Natural killer cell (primary cell): ENCODE data around the gene GPHN. TPM values are rescaled to one million over a fixed set of nuclear protein-coding genes. Genes with fewer than 3 reads are reported as not detected.

Experiments
- ATAC-seq, 3 donors: fragments of 150-1000 bp in 2 of 3; fragments of 200-7000 bp in 1 of 3; cut with Tn5 transposase; 1 replicate in 1 of 3; 2 replicates in 2 of 3; pipeline ENCODE4 v1.10.0; 2021; ENCODE audit warnings: mild to moderate bottlenecking in 2 of 3, moderate library complexity in 2 of 3
- DNase-seq, 2 donors: peaks; one replicate each; pipeline versions ENCODE4 v3.0.0 to v3.0.0-alpha.2; 2013 to 2021; ENCODE audit warnings: mixed read lengths in 1 of 2
- H3K27ac ChIP-seq: one replicate; pipeline ENCODE4 v1.5.1; 2013; ENCODE audit warnings: mild to moderate bottlenecking, low read length
- H3K27me3 ChIP-seq: one replicate; pipeline ENCODE4 v1.6.1; 2013; ENCODE audit warnings: low read length; ENCODE audit not compliant: control insufficient read depth, insufficient read depth
- H3K36me3 ChIP-seq: one replicate; pipeline ENCODE4 v1.6.1; 2013; ENCODE audit warnings: low read length; ENCODE audit not compliant: control insufficient read depth, insufficient read depth
- H3K4me1 ChIP-seq: one replicate; pipeline ENCODE4 v1.6.1; 2013; ENCODE audit warnings: low read length; ENCODE audit not compliant: control insufficient read depth, insufficient read depth
- H3K4me3 ChIP-seq: one replicate; pipeline ENCODE4 v1.5.1; 2013; ENCODE audit warnings: low read length
- H3K9me3 ChIP-seq: one replicate; pipeline ENCODE4 v1.6.1; 2013; ENCODE audit warnings: low read length; ENCODE audit not compliant: control insufficient read depth, insufficient read depth
- H3K27ac Mint-ChIP-seq, 2 donors: one replicate each; pipeline ENCODE4 v1.8.0; 2022; ENCODE audit warnings: mild to moderate bottlenecking in 2 of 2, mixed read lengths in 2 of 2, moderate library complexity in 1 of 2
- H3K27me3 Mint-ChIP-seq, 2 donors: one replicate each; pipeline ENCODE4 v1.8.0; 2022; ENCODE audit warnings: low read depth in 2 of 2, mixed read lengths in 2 of 2
- H3K36me3 Mint-ChIP-seq: one replicate; pipeline ENCODE4 v1.8.0; 2022; ENCODE audit warnings: mixed read lengths
- H3K4me1 Mint-ChIP-seq, 2 donors: one replicate each; pipeline ENCODE4 v1.8.0; 2022; ENCODE audit warnings: mixed read lengths in 2 of 2
- H3K4me3 Mint-ChIP-seq: one replicate; pipeline ENCODE4 v1.8.0; 2022; ENCODE audit warnings: mild to moderate bottlenecking, moderate library complexity, mixed read lengths
- H3K9me3 Mint-ChIP-seq, 2 donors: one replicate each; pipeline ENCODE4 v1.8.0; 2022; ENCODE audit warnings: mixed read lengths in 2 of 2
- CTCF ChIP-seq: fragments of 200-600 bp; IDR thresholded peaks from one replicate; pipeline ENCODE4 v1.8.0; 2022; ENCODE audit warnings: antibody characterized with exemption
- WGBS: methylation state at CpG from one replicate; pipeline ENCODE4 v1.1.7; 2013; ENCODE audit warnings: missing lambda C conversion rate; ENCODE audit not compliant: insufficient coverage; 5-methylcytosine and 5-hydroxymethylcytosine counted together
- intact Hi-C: fragments of 100-400 bp; cut with micrococcal nuclease; formaldehyde crosslinking; loops from one replicate; pipeline ENCODE4 v1.14.2; 2022
- total RNA-seq, 4 donors: library from RNA; stranded (reverse); fragments of 120-200 nt in 1 of 4; gene quantifications; one replicate each; pipeline versions ENCODE4 v1.2.3 to v1.2.4, GENCODE V29; 2013 to 2022

Gene GPHN
- total RNA-seq, 3 donors from 2014 or later (not counting 1 experiment from before 2014, with no cell fraction given) = 6.3 to 9.4 (median 8.7) TPM

GRCh38 chr14:66610154-66610563, 102.2 kb downstream of the GPHN start:
- Histone ChIP-seq H3K9me3 (peaks cover 4% of the 10 kb centered on the region), H3K4me1 (no peaks in the 10 kb centered on the region), H3K27me3 (no peaks in the 10 kb centered on the region), H3K27ac (no peak overlapping the region), H3K36me3 (no peaks in the 10 kb centered on the region), H3K4me3 (no peak overlapping the region)
- 71% methylated on average over 4 of the region's 4 CpGs for WGBS
- Mint-ChIP-seq H3K27me3 (no peaks in the 10 kb centered on the region), H3K36me3 (peaks cover 13% of the 10 kb centered on the region), H3K4me1 (no peaks in the 10 kb centered on the region), H3K9me3 (peaks cover 8 to 14% of the 10 kb centered on the region in 2 donors), H3K4me3 (no peak overlapping the region), H3K27ac (no peak overlapping the region)
- ATAC-seq (no peak), DNase-seq (peak in 1 of 2 donors; percentile 40)
- TF ChIP-seq CTCF = no peak
- intact Hi-C loops = no loop called here

- Mint-ChIP-seq H3K36me3 (peaks cover 11% of the 10 kb centered on the region), H3K4me3 (no peak overlapping the region), H3K27me3 (no peaks in the 10 kb centered on the region), H3K4me1 (no peaks in the 10 kb centered on the region), H3K9me3 (peaks cover 10 to 18% of the 10 kb centered on the region in 2 donors), H3K27ac (no peak overlapping the region)
- Histone ChIP-seq H3K4me1 (no peaks in the 10 kb centered on the region), H3K27me3 (no peaks in the 10 kb centered on the region), H3K4me3 (no peak overlapping the region), H3K27ac (no peak overlapping the region), H3K9me3 (peaks cover 19% of the 10 kb centered on the region), H3K36me3 (no peaks in the 10 kb centered on the region)
- 95% methylated on average over 2 of the region's 2 CpGs for WGBS
- DNase-seq = no peak
- intact Hi-C loops = no loop called here
- no peak for ATAC-seq
- no peak for TF ChIP-seq CTCF
Measured at GRCh38 chr14:66613344-66613743, 105.4 kb downstream of the GPHN start.

GRCh38 chr14:66619952-66620351, 112.0 kb downstream of the GPHN start:
- Mint-ChIP-seq H3K36me3 (peaks cover 15% of the 10 kb centered on the region), H3K4me1 (peaks cover 0 to 9% of the 10 kb centered on the region in 2 donors), H3K27ac (no peak overlapping the region), H3K9me3 (peaks cover 4 to 12% of the 10 kb centered on the region in 2 donors), H3K4me3 (no peak overlapping the region), H3K27me3 (no peaks in the 10 kb centered on the region)
- DNase-seq (no peak), ATAC-seq (no peak)
- H3K4me3 ChIP-seq = no peak overlapping the region
- no peak overlapping the region for H3K27ac ChIP-seq
- no peak for TF ChIP-seq CTCF
- intact Hi-C loops = loop anchor here (10.0 kb wide), 1 partner anchor 665 kb away; no protein-coding TSS in a partner anchor
- H3K36me3 ChIP-seq = no peaks in the 10 kb centered on the region
- 86% methylated on average over 2 of the region's 2 CpGs for WGBS
- peaks cover 22% of the 10 kb centered on the region for H3K9me3 ChIP-seq
- no peaks in the 10 kb centered on the region for H3K4me1 ChIP-seq
- no peaks in the 10 kb centered on the region for H3K27me3 ChIP-seq

GRCh38 chr14:66623838-66624237, 115.9 kb downstream of the GPHN start:
- ATAC-seq (no peak), DNase-seq (no peak)
- no peak for TF ChIP-seq CTCF
- Histone ChIP-seq H3K36me3 (no peaks in the 10 kb centered on the region), H3K27ac (no peak overlapping the region), H3K4me3 (no peak overlapping the region), H3K27me3 (no peaks in the 10 kb centered on the region), H3K9me3 (peaks cover 7% of the 10 kb centered on the region), H3K4me1 (no peaks in the 10 kb centered on the region)
- Mint-ChIP-seq H3K4me1 (peaks cover 0 to 9% of the 10 kb centered on the region in 2 donors), H3K27ac (no peak overlapping the region), H3K9me3 (peaks cover 0 to 2% of the 10 kb centered on the region in 2 donors), H3K4me3 (no peak overlapping the region), H3K36me3 (peaks cover 1% of the 10 kb centered on the region), H3K27me3 (no peaks in the 10 kb centered on the region)
- WGBS = 89% methylated on average over 4 of the region's 4 CpGs
- intact Hi-C loops = loop anchor here (10.0 kb wide), 1 partner anchor 661 kb away; no protein-coding TSS in a partner anchor
